Neural progenitor cell (in vitro differentiated cells): ENCODE results near the gene FAM25C.
"Not testable (repeated sequence)": the region's sequence is repeated elsewhere in the genome, so short reads cannot be mapped to it uniquely, and the experiment has no call there.

Experiments used
- EZH2phosphoT487 ChIP-seq: fragments of 200-600 bp; sonication (generic); IDR thresholded peaks from 2 replicates; pipeline ENCODE4 v1.6.1; 2017; ENCODE audit warnings: antibody characterized with exemption
- TF ChIP-seq, protein P1 (sequence below): fragments of 200-600 bp; sonication (generic); IDR thresholded peaks from 2 replicates; pipeline ENCODE4 v1.5.1; 2017; ENCODE audit warnings: antibody characterized with exemption, mild to moderate bottlenecking

GRCh38 chr10:47959677-47960076 lies 39.9 kb downstream of the FAM25C start:
- TF ChIP-seq, protein P1, sequence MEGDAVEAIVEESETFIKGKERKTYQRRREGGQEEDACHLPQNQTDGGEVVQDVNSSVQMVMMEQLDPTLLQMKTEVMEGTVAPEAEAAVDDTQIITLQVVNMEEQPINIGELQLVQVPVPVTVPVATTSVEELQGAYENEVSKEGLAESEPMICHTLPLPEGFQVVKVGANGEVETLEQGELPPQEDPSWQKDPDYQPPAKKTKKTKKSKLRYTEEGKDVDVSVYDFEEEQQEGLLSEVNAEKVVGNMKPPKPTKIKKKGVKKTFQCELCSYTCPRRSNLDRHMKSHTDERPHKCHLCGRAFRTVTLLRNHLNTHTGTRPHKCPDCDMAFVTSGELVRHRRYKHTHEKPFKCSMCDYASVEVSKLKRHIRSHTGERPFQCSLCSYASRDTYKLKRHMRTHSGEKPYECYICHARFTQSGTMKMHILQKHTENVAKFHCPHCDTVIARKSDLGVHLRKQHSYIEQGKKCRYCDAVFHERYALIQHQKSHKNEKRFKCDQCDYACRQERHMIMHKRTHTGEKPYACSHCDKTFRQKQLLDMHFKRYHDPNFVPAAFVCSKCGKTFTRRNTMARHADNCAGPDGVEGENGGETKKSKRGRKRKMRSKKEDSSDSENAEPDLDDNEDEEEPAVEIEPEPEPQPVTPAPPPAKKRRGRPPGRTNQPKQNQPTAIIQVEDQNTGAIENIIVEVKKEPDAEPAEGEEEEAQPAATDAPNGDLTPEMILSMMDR = not testable (repeated sequence)
- TF ChIP-seq EZH2phosphoT487 = not testable (repeated sequence)
